HUES64 (cell line): ENCODE measurements around the gene SIRT6.

ENCODE experiments used
- H3K27ac ChIP-seq: 2 replicates; pipeline ENCODE4 v1.7.0; 2013; ENCODE audit warnings: low read depth, low read length, inconsistent platforms
- H3K27me3 ChIP-seq: 2 replicates; pipeline ENCODE4 v1.6.1; 2013; ENCODE audit warnings: mild to moderate bottlenecking, low read length; ENCODE audit not compliant: insufficient read depth
- H3K36me3 ChIP-seq: 2 replicates; pipeline ENCODE4 v1.6.1; 2013; ENCODE audit warnings: mild to moderate bottlenecking, low read length; ENCODE audit not compliant: insufficient read depth
- H3K4me1 ChIP-seq: 2 replicates; pipeline ENCODE4 v1.6.1; 2013; ENCODE audit warnings: mild to moderate bottlenecking, low read length, moderate library complexity; ENCODE audit not compliant: insufficient read depth
- H3K4me3 ChIP-seq: 2 replicates; pipeline ENCODE4 v1.5.1; 2013; ENCODE audit warnings: mild to moderate bottlenecking, low read length, moderate library complexity
- H3K9ac ChIP-seq: 2 replicates; pipeline ENCODE4 v1.6.1; 2013; ENCODE audit warnings: mild to moderate bottlenecking, low read depth, low read length
- H3K9me3 ChIP-seq: 2 replicates; pipeline ENCODE4 v1.6.1; 2013; ENCODE audit warnings: low read depth, low read length; ENCODE audit not compliant: insufficient read depth
- WGBS: fragments of 150-250, 120-280 bp; methylation state at CpG from one replicate; pipeline ENCODE4 v1.1.7; 2013; ENCODE audit warnings: missing lambda C conversion rate; 5-methylcytosine and 5-hydroxymethylcytosine counted together

The SIRT6 gene

GRCh38 chr19:4124638-4125037 lies 57.7 kb downstream of the SIRT6 start:
- Histone ChIP-seq H3K4me3 (peak overlapping the region; percentile 87), H3K9me3 (no peaks in the 10 kb centered on the region), H3K27me3 (no peaks in the 10 kb centered on the region), H3K4me1 (peaks cover 9% of the 10 kb centered on the region; the same call in 1 of the 2 replicates), H3K27ac (no peak overlapping the region), H3K36me3 (peaks cover 7% of the 10 kb centered on the region), H3K9ac (peak overlapping the region; percentile 90)
- WGBS = 42% methylated on average over 7 of the region's 8 CpGs
